ENCODE results near the gene PSMD7.

DNA sequence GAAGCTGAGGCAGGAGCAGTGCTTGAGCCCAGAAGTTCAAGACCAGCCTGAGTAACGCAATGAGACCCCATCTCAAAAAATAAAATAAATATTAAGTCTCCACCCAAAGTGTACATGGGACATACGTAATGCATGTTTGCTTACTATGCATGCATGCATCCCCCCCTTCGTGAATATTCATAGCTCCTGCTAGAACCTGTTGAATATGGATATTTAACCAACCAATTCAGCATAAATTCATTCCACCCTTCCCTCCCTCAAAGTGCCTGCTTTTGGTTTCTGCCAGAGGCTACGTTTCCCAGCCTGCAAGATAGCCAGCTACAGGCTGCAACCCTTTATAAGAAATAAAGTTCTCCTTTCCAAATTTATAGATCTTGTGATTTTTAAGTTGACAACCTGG, 12.9 kb upstream of the PSMD7 start:
- TF ChIP-seq, protein P1, sequence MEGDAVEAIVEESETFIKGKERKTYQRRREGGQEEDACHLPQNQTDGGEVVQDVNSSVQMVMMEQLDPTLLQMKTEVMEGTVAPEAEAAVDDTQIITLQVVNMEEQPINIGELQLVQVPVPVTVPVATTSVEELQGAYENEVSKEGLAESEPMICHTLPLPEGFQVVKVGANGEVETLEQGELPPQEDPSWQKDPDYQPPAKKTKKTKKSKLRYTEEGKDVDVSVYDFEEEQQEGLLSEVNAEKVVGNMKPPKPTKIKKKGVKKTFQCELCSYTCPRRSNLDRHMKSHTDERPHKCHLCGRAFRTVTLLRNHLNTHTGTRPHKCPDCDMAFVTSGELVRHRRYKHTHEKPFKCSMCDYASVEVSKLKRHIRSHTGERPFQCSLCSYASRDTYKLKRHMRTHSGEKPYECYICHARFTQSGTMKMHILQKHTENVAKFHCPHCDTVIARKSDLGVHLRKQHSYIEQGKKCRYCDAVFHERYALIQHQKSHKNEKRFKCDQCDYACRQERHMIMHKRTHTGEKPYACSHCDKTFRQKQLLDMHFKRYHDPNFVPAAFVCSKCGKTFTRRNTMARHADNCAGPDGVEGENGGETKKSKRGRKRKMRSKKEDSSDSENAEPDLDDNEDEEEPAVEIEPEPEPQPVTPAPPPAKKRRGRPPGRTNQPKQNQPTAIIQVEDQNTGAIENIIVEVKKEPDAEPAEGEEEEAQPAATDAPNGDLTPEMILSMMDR (IDR thresholded peaks at IDR 0.05; ENCODE audit: insufficient read depth, low read length, poor library complexity, severe bottlenecking): no peak
- TF ChIP-seq EZH2phosphoT487 (conservative IDR thresholded peaks at IDR 0.05; ENCODE audit: low read length): no peak

All from SU-DHL-6 (cell line).